AG10803 (cell line): ENCODE results near the gene COL11A2.

ENCODE experiments used
- DNase-seq: peaks from one replicate; pipeline ENCODE4 v3.0.0; 2010; ENCODE audit warnings: low read depth
- H3K4me3 ChIP-seq: 2 replicates; pipeline ENCODE4 v1.5.1; 2011; ENCODE audit warnings: mild to moderate bottlenecking, low read length, control low read depth
- CTCF ChIP-seq: conservative IDR thresholded peaks from 2 replicates; pipeline ENCODE4 v1.5.1; 2011; ENCODE audit warnings: mild to moderate bottlenecking, low read length, control low read depth, inconsistent platforms

The COL11A2 gene

GRCh38 chr6:33212857-33213165 is 20.5 kb upstream of the COL11A2 start:
- peak; percentile 16 for DNase-seq
- peak overlapping the region; percentile 68 for H3K4me3 ChIP-seq
- TF ChIP-seq CTCF: no peak

GRCh38 chr6:33211666-33212422 is 19.6 kb upstream of the COL11A2 start:
- TF ChIP-seq CTCF: no peak
- DNase-seq: no peak
- no peak overlapping the region for H3K4me3 ChIP-seq

- no peak for TF ChIP-seq CTCF
- H3K4me3 ChIP-seq: no peak overlapping the region
- DNase-seq: no peak
These were observed 18.9 kb upstream of the COL11A2 start for GRCh38 chr6:33211136-33211535.

- H3K4me3 ChIP-seq: no peak overlapping the region
- no peak for DNase-seq
- TF ChIP-seq CTCF: no peak
These were observed 17.6 kb upstream of the COL11A2 start for GRCh38 chr6:33209856-33210255.

- peak within 1 kb of the TSS; percentile 89 for H3K4me3 ChIP-seq
- peak; percentile 76 for DNase-seq
- TF ChIP-seq CTCF: no peak
These were observed 16.1 kb upstream of the COL11A2 start, which contains the start of gene RING1 for GRCh38 chr6:33208091-33208967. TSS of gene RING1 (plus strand) at chr6:33208500. CDS start at chr6:33208823, 323 bp downstream.

GRCh38 chr6:33207552-33208090 is 15.4 kb upstream of the COL11A2 start:
- no peak for TF ChIP-seq CTCF
- H3K4me3 ChIP-seq: peak overlapping the region; percentile 89
- peak; percentile 53 for DNase-seq
